ENCODE data around the gene MASP1. TPM values are rescaled to one million over a fixed set of nuclear protein-coding genes. Genes with fewer than 3 reads are reported as not detected.

MASP1 gene
- total RNA-seq, 2 experiments from 2014 or later: not detected

GRCh38 chr3:187288855-187289605, 2.5 kb downstream of the MASP1 start:
- Mint-ChIP-seq H3K36me3 (no peaks in the 10 kb centered on the region), H3K27ac (no peak overlapping the region), H3K4me3 (no peak overlapping the region), H3K27me3 (peaks cover 46% of the 10 kb centered on the region), H3K4me1 (peaks cover 1% of the 10 kb centered on the region), H3K9me3 (no peaks in the 10 kb centered on the region)
- ATAC-seq (ENCODE audit: low read depth) (no peak), DNase-seq (no peak)
- POLR2A ChIA-PET: no interaction called here

- Mint-ChIP-seq H3K27ac (no peak overlapping the region), H3K36me3 (no peaks in the 10 kb centered on the region), H3K4me1 (peaks cover 1% of the 10 kb centered on the region), H3K27me3 (peaks cover 40% of the 10 kb centered on the region), H3K9me3 (no peaks in the 10 kb centered on the region), H3K4me3 (no peak overlapping the region)
- ATAC-seq (ENCODE audit: low read depth) (no peak), DNase-seq (no peak)
- POLR2A ChIA-PET: no interaction called here
These were observed 3.2 kb downstream of the MASP1 start for GRCh38 chr3:187288131-187288854.

DNA sequence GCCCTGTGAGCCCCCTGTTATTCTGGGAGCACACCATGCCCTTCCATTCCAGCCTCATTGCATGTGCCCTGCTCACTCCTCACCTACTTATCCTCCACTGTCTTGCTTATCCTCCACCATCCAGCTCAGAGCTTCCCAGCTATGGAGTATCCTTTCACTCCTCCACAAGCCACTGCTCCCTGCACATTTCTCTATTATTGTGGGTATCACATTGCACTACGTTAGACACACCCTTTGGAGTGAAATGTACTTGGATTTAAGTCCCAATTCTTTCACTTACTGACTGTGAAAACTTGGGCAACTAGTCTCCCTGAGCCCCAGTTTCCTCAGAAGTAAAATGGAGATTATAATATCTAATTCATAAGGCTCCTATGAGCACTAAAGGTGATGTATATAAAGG, 4.3 kb downstream of the MASP1 start:
- Mint-ChIP-seq H3K36me3 (no peaks in the 10 kb centered on the region), H3K27ac (no peak overlapping the region), H3K4me3 (no peak overlapping the region), H3K27me3 (peaks cover 35% of the 10 kb centered on the region), H3K4me1 (peaks cover 1% of the 10 kb centered on the region), H3K9me3 (no peaks in the 10 kb centered on the region)
- ATAC-seq (ENCODE audit: low read depth) (no peak), DNase-seq (no peak)
- POLR2A ChIA-PET: no interaction called here

GRCh38 chr3:187286467-187287059, 5.0 kb downstream of the MASP1 start:
- POLR2A ChIA-PET: no interaction called here
- Mint-ChIP-seq H3K27ac (no peak overlapping the region), H3K9me3 (no peaks in the 10 kb centered on the region), H3K4me1 (peaks cover 1% of the 10 kb centered on the region), H3K4me3 (no peak overlapping the region), H3K36me3 (no peaks in the 10 kb centered on the region), H3K27me3 (peaks cover 28% of the 10 kb centered on the region)
- ATAC-seq (ENCODE audit: low read depth): no peak
- DNase-seq: no peak

GRCh38 chr3:187281191-187281714, 10.3 kb downstream of the MASP1 start:
- no peak overlapping the region for H3K4me3 Mint-ChIP-seq
- no peaks in the 10 kb centered on the region for H3K4me1 Mint-ChIP-seq
- H3K27ac Mint-ChIP-seq: no peak overlapping the region
- no peaks in the 10 kb centered on the region for H3K36me3 Mint-ChIP-seq
- H3K27me3 Mint-ChIP-seq: peaks cover 9% of the 10 kb centered on the region
- no peaks in the 10 kb centered on the region for H3K9me3 Mint-ChIP-seq
- ATAC-seq (ENCODE audit: low read depth) (no peak), DNase-seq (no peak)
- POLR2A ChIA-PET: no interaction called here

GRCh38 chr3:187280644-187281043, 10.9 kb downstream of the MASP1 start:
- peaks cover 9% of the 10 kb centered on the region for H3K27me3 Mint-ChIP-seq
- POLR2A ChIA-PET: no interaction called here
- H3K4me1 Mint-ChIP-seq: no peaks in the 10 kb centered on the region
- no peaks in the 10 kb centered on the region for H3K9me3 Mint-ChIP-seq
- H3K27ac Mint-ChIP-seq: no peak overlapping the region
- H3K4me3 Mint-ChIP-seq: no peak overlapping the region
- DNase-seq (no peak), ATAC-seq (ENCODE audit: low read depth) (no peak)
- no peaks in the 10 kb centered on the region for H3K36me3 Mint-ChIP-seq

DNA sequence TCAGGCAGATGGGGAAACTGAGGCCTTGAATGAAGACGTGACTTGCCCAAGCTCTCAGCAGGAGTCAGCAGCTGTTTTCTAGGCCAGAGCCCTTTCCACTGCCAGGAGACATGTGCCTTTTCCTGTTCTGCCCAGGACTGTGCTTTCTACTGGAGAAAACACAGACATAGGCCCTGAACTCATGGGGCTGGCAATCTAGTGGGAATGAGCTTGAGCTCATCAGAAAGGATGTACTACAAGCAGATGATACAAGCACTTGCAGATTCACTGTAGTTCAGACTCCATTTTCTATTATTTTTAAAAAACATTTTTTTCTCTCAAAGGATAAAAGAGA, 14.4 kb downstream of the MASP1 start:
- DNase-seq: no peak
- POLR2A ChIA-PET: no interaction called here
- no peak for ATAC-seq (ENCODE audit: low read depth)
- Mint-ChIP-seq H3K36me3 (no peaks in the 10 kb centered on the region), H3K27me3 (no peaks in the 10 kb centered on the region), H3K9me3 (no peaks in the 10 kb centered on the region), H3K4me3 (no peak overlapping the region), H3K4me1 (no peaks in the 10 kb centered on the region), H3K27ac (no peak overlapping the region)

- H3K27ac Mint-ChIP-seq: no peak overlapping the region
- H3K27me3 Mint-ChIP-seq: peaks cover 3% of the 10 kb centered on the region
- no peak overlapping the region for H3K4me3 Mint-ChIP-seq
- DNase-seq (no peak), ATAC-seq (ENCODE audit: low read depth) (no peak)
- no peaks in the 10 kb centered on the region for H3K4me1 Mint-ChIP-seq
- H3K36me3 Mint-ChIP-seq: no peaks in the 10 kb centered on the region
- no peaks in the 10 kb centered on the region for H3K9me3 Mint-ChIP-seq
- POLR2A ChIA-PET: no interaction called here
These were observed 15.0 kb downstream of the MASP1 start for GRCh38 chr3:187276397-187277128.

GRCh38 chr3:187274977-187275338, 16.6 kb downstream of the MASP1 start:
- H3K4me1 Mint-ChIP-seq: no peaks in the 10 kb centered on the region
- H3K27me3 Mint-ChIP-seq: peaks cover 5% of the 10 kb centered on the region
- H3K36me3 Mint-ChIP-seq: no peaks in the 10 kb centered on the region
- ATAC-seq (ENCODE audit: low read depth) (no peak), DNase-seq (no peak)
- H3K4me3 Mint-ChIP-seq: no peak overlapping the region
- no peak overlapping the region for H3K27ac Mint-ChIP-seq
- POLR2A ChIA-PET: no interaction called here
- H3K9me3 Mint-ChIP-seq: peaks cover 2% of the 10 kb centered on the region

DNA sequence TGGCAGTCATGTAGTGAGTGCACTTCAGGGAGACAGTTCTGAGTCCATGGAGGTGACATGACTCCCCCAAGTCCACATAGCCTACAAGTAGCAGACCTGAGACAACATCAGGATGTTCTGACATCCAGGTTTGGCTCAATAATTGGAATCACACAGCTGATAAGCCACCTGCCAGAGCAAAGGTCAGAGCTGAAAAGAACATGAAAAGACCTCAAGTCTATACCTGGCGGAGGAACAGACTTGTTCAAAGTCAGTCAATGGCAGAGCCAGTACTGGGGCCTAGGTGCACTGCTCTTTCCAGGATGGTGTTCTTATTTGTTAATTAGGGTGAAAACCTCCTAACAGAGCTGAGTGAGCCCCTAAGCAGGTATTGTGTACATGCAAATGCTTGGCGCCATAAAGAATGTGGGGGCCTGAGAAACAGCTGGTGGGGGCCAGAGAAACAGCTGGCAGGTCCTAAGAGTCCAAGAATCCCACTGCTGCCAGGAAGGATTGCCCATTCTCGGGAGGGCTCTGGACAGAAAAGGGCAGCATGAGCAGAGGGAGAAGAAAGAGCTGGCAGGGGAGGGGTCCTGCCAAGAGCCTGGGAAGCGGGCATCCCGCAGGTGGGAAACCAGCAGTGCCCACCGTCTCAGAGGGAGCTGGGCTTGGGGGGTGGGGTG, 17.1 kb downstream of the MASP1 start:
- ATAC-seq (ENCODE audit: low read depth) (no peak), DNase-seq (no peak)
- H3K9me3 Mint-ChIP-seq: peaks cover 3% of the 10 kb centered on the region
- H3K4me3 Mint-ChIP-seq: no peak overlapping the region
- no peaks in the 10 kb centered on the region for H3K4me1 Mint-ChIP-seq
- peaks cover 5% of the 10 kb centered on the region for H3K27me3 Mint-ChIP-seq
- POLR2A ChIA-PET: no interaction called here
- no peak overlapping the region for H3K27ac Mint-ChIP-seq
- no peaks in the 10 kb centered on the region for H3K36me3 Mint-ChIP-seq

- H3K9me3 Mint-ChIP-seq: peaks cover 3% of the 10 kb centered on the region
- peaks cover 9% of the 10 kb centered on the region for H3K27me3 Mint-ChIP-seq
- H3K4me1 Mint-ChIP-seq: no peaks in the 10 kb centered on the region
- no peak for ATAC-seq (ENCODE audit: low read depth)
- DNase-seq: no peak
- H3K36me3 Mint-ChIP-seq: no peaks in the 10 kb centered on the region
- H3K27ac Mint-ChIP-seq: no peak overlapping the region
- no peak overlapping the region for H3K4me3 Mint-ChIP-seq
- POLR2A ChIA-PET: no interaction called here
These were observed 20.0 kb downstream of the MASP1 start for GRCh38 chr3:187271582-187271981.

DNA sequence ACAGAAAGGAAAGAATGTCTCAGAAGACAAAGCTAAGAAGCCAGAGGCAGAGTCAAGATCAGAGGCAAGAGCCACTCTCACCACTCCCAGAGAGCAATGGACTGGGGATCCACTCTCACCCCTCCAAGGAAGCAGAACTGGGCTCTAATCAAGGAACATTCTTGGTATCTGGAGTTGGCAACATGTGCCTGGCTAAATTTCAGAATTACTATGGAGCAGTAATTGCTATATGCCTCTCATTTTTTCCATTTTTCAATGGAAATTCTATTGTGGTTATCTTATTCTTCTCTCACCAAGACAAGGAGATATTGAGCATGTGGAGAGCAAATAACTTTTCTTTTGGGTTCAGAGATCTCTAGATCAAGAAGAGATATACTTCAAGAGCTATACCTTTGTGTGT, 22.1 kb downstream of the MASP1 start:
- ATAC-seq (ENCODE audit: low read depth) (no peak), DNase-seq (no peak)
- Mint-ChIP-seq H3K36me3 (no peaks in the 10 kb centered on the region), H3K27me3 (peaks cover 13% of the 10 kb centered on the region), H3K4me3 (no peak overlapping the region), H3K9me3 (peaks cover 3% of the 10 kb centered on the region), H3K27ac (no peak overlapping the region), H3K4me1 (no peaks in the 10 kb centered on the region)
- POLR2A ChIA-PET: no interaction called here

DNA sequence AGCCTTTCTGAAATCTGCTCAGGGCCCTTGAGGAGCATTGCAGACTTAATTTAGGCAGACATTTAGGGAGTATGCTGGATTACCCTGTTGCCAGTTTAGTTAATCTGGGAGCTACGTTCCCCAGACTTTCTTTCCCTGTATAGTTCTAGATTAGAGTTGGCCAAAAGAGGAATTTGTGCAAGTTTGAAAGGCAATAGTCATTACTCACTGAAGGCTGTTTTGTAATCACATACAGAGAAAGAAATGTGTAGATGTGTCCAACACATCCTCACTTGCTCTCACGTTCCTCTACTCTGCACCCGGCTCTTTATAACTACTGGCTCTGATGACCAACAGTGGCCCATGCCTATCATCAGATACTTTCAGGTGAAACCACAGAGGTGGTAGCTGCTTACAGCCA, 24.2 kb downstream of the MASP1 start:
- H3K4me3 Mint-ChIP-seq: no peak overlapping the region
- H3K9me3 Mint-ChIP-seq: peaks cover 3% of the 10 kb centered on the region
- no peak for ATAC-seq (ENCODE audit: low read depth)
- no peaks in the 10 kb centered on the region for H3K4me1 Mint-ChIP-seq
- H3K27me3 Mint-ChIP-seq: peaks cover 18% of the 10 kb centered on the region
- no peaks in the 10 kb centered on the region for H3K36me3 Mint-ChIP-seq
- no peak overlapping the region for H3K27ac Mint-ChIP-seq
- POLR2A ChIA-PET: no interaction called here
- DNase-seq: no peak
